Mammary epithelial cell (primary cell): Measurements from ENCODE around the gene DGKG.

Source experiments
- EZH2 ChIP-seq: IDR thresholded peaks from 2 replicates; pipeline ENCODE4 v1.6.1; 2012; ENCODE audit warnings: low read length, inconsistent platforms, borderline replicate concordance
- TF ChIP-seq, protein P1 (sequence below), 2 donors: IDR thresholded peaks in 1 of 2; conservative IDR thresholded peaks in 1 of 2; 2 replicates each; pipeline ENCODE4 v1.5.1; 2011 to 2012; ENCODE audit warnings: inconsistent platforms in 2 of 2, low read length in 2 of 2, mild to moderate bottlenecking in 2 of 2, control low read depth in 1 of 2, low read depth in 1 of 2; ENCODE audit not compliant: insufficient read depth in 1 of 2; ENCODE audit errors: extremely low read depth in 1 of 2

DNA sequence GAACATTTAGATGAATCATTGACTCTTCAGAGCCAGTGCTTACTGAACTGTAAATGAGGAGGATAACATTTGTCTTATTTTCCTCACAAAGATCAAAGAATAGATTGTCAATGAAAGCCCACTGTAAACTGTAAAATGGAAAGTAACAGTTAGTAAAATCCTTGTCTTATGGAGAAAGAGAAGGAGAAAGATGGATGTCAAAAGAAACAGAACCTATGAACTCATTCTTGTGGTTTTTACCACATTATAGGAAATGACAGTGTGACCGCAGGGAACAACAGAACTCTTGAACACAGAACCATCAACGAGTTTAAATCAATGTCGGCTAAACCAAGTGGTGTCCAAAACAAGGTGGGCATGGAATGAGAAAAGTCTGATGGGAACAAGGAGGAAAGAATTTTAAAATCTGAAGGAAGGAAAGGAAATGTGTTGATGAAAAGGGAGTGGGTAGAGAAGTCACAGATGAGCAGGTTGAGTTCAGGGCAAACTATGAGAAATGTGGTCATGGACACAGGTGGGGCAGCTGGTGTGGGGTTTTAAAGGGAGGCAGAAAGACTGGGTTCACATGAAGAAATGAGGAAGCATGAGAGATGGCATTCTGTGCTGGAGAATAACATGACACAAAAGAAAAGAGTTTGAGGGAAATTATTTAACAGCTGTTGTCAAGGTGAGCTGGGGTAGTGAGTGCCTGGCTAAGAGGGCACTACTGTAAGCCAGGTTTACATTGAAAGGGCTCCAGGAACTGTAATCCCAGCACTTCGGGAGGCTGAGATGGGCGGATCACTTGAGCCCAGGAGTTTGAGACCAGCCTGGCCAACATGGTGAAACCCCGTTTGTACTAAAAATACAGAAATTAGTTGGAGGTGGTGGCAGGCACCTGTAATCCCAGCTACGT is 210.7 kb downstream of the DGKG start:
- TF ChIP-seq, protein P1, sequence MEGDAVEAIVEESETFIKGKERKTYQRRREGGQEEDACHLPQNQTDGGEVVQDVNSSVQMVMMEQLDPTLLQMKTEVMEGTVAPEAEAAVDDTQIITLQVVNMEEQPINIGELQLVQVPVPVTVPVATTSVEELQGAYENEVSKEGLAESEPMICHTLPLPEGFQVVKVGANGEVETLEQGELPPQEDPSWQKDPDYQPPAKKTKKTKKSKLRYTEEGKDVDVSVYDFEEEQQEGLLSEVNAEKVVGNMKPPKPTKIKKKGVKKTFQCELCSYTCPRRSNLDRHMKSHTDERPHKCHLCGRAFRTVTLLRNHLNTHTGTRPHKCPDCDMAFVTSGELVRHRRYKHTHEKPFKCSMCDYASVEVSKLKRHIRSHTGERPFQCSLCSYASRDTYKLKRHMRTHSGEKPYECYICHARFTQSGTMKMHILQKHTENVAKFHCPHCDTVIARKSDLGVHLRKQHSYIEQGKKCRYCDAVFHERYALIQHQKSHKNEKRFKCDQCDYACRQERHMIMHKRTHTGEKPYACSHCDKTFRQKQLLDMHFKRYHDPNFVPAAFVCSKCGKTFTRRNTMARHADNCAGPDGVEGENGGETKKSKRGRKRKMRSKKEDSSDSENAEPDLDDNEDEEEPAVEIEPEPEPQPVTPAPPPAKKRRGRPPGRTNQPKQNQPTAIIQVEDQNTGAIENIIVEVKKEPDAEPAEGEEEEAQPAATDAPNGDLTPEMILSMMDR (conservative IDR thresholded peaks at IDR 0.05 in 1 of 2, IDR thresholded peaks at IDR 0.05 in 1 of 2; ENCODE audit: extremely low read depth in 1 of 2, insufficient read depth in 1 of 2, low read depth in 1 of 2, low read length in 2 of 2), result no peak
- TF ChIP-seq EZH2, result no peak
